ENCODE data around the gene TMC1.

TMC1 gene

GRCh38 chr9:72636621-72637020 lies 115.2 kb downstream of the TMC1 start:
- TF ChIP-seq, protein P1, sequence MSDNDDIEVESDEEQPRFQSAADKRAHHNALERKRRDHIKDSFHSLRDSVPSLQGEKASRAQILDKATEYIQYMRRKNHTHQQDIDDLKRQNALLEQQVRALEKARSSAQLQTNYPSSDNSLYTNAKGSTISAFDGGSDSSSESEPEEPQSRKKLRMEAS (IDR thresholded peaks at IDR 0.05; ENCODE audit: low read depth, low read length) = no peak
- TF ChIP-seq MYC (IDR thresholded peaks at IDR 0.05; ENCODE audit: low read depth, low read length) (no peak), POLR2A (IDR thresholded peaks at IDR 0.05; ENCODE audit: extremely low read depth, insufficient read length) (no peak), CTCF (IDR thresholded peaks at IDR 0.05; ENCODE audit: low read depth, low read length) (no peak)

GRCh38 chr9:72643651-72644050 lies 122.2 kb downstream of the TMC1 start:
- DNase-seq (ENCODE audit: low read depth) = no peak
- H3K4me3 ChIP-seq (ENCODE audit: low read depth, low read length) = no peak overlapping the region
- TF ChIP-seq CTCF (IDR thresholded peaks at IDR 0.05; ENCODE audit: low read depth, low read length) (no peak), MYC (IDR thresholded peaks at IDR 0.05; ENCODE audit: low read depth, low read length) (no peak), POLR2A (IDR thresholded peaks at IDR 0.05; ENCODE audit: extremely low read depth, insufficient read length) (no peak)
- TF ChIP-seq, protein P1 (IDR thresholded peaks at IDR 0.05; ENCODE audit: low read depth, low read length) = no peak

More at GRCh38 chr9:72636621-72637020, 115.2 kb downstream of the TMC1 start:
- H3K4me3 ChIP-seq (ENCODE audit: low read depth, low read length) = no peak overlapping the region
- no peak for DNase-seq (ENCODE audit: low read depth)

- no peak overlapping the region for H3K4me3 ChIP-seq (ENCODE audit: low read depth, low read length)
- DNase-seq (ENCODE audit: low read depth) = no peak
- TF ChIP-seq CTCF (IDR thresholded peaks at IDR 0.05; ENCODE audit: low read depth, low read length) (no peak), POLR2A (IDR thresholded peaks at IDR 0.05; ENCODE audit: extremely low read depth, insufficient read length) (no peak)
- TF ChIP-seq, protein P1 (IDR thresholded peaks at IDR 0.05; ENCODE audit: low read depth, low read length) = no peak
These were observed 124.7 kb downstream of the TMC1 start for GRCh38 chr9:72646061-72646460.

DNA sequence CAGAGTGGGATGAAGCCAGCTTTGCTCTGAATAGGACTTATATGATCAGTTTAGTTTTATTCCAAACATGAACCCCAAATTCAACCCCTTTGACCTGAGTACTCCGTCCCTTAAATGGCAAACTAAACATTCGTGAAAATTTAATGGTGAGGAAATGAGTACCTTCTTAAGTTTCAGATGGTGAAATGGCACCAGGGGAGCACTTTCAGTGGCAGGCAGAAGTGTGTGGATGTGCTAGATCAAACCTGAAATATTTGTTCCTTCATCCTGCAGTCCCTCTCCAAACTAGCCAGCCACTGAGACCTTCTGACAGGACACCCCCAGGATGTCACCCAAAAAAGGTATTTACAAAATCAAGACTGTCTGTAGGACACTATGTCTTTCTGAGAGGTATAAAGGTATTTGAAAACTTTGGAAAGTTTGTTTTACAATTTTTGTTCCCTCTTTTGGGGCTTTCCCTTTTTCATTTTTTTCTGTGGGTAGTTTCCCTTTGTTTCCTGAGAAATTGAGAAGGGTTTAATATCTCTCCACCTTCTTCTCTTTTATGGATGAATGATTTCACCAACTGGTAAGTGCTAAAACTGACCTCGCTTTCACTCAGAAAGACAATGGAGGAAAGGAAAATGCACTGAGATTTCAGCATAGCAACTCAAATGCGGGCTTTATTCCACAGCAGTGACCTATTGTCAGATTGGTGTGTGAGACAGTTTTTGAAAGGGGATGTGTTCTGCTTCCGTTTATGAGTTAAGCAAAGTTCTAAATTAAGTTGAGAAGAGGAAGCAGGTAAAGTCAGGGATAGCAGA lies 127.1 kb downstream of the TMC1 start:
- DNase-seq (ENCODE audit: low read depth) = no peak
- TF ChIP-seq, protein P1 (IDR thresholded peaks at IDR 0.05; ENCODE audit: low read depth, low read length) = no peak
- TF ChIP-seq CTCF (IDR thresholded peaks at IDR 0.05; ENCODE audit: low read depth, low read length) (no peak), MYC (IDR thresholded peaks at IDR 0.05; ENCODE audit: low read depth, low read length) (no peak), POLR2A (IDR thresholded peaks at IDR 0.05; ENCODE audit: extremely low read depth, insufficient read length) (no peak)

DNA sequence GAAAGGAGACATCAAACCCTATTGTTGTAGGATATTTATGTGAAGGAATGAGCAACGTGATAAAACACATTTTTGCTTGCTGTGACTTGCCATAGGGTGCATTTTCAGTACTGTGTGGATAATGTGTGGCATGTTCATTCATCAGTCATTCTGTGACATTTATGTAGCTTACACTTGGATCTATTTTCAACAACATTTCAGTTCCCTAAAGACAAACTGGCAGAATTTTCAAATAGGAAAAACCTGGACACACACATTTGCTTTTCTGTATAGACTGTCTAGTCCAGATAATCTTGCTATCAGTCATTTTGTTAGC lies 127.7 kb downstream of the TMC1 start:
- no peak overlapping the region for H3K4me3 ChIP-seq (ENCODE audit: low read depth, low read length)
- no peak for DNase-seq (ENCODE audit: low read depth)
- TF ChIP-seq POLR2A (IDR thresholded peaks at IDR 0.05; ENCODE audit: extremely low read depth, insufficient read length) (no peak), MYC (IDR thresholded peaks at IDR 0.05; ENCODE audit: low read depth, low read length) (no peak), CTCF (IDR thresholded peaks at IDR 0.05; ENCODE audit: low read depth, low read length) (no peak)
- TF ChIP-seq, protein P1 (IDR thresholded peaks at IDR 0.05; ENCODE audit: low read depth, low read length) = no peak

More for the DNA sequence above, 127.1 kb downstream of the TMC1 start:
- H3K4me3 ChIP-seq (ENCODE audit: low read depth, low read length) = no peak overlapping the region

Data from NB4 (cell line).